ENCODE results near the gene SMS.
"Not testable (repeated sequence)": the region's sequence is repeated elsewhere in the genome, so short reads cannot be mapped to it uniquely, and the experiment has no call there.

Gene SMS

GRCh38 chrX:21952624-21953023, 12.1 kb downstream of the SMS start:
- DNase-seq: no peak

- DNase-seq: not testable (repeated sequence)
Measured at GRCh38 chrX:21953195-21953830, 12.8 kb downstream of the SMS start.

GRCh38 chrX:21955403-21956189, 15.1 kb downstream of the SMS start:
- DNase-seq: no peak

- DNase-seq: no peak
Measured at GRCh38 chrX:21956783-21957182, 16.3 kb downstream of the SMS start.

GRCh38 chrX:21958187-21958586, 17.7 kb downstream of the SMS start:
- DNase-seq: no peak

GRCh38 chrX:21958916-21959315, 18.4 kb downstream of the SMS start:
- no peak for DNase-seq

GRCh38 chrX:21959362-21960051, 19.0 kb downstream of the SMS start:
- DNase-seq: no peak

GRCh38 chrX:21960569-21961541, 20.3 kb downstream of the SMS start:
- no peak for DNase-seq

GRCh38 chrX:21962361-21962760, 21.9 kb downstream of the SMS start:
- DNase-seq: no peak

- DNase-seq: no peak
Measured at GRCh38 chrX:21963269-21963668, 22.8 kb downstream of the SMS start.

GRCh38 chrX:21963731-21964405, 23.4 kb downstream of the SMS start:
- no peak for DNase-seq

- DNase-seq: no peak
Measured at GRCh38 chrX:21966866-21967265, 26.4 kb downstream of the SMS start.

GRCh38 chrX:21968333-21968732, 27.8 kb downstream of the SMS start:
- no peak for DNase-seq

GRCh38 chrX:21970326-21970725, 29.8 kb downstream of the SMS start:
- no peak for DNase-seq

GRCh38 chrX:21972046-21972445, 31.5 kb downstream of the SMS start:
- no peak for DNase-seq

- DNase-seq: no peak
Measured at GRCh38 chrX:21972721-21973120, 32.2 kb downstream of the SMS start.

- no peak for DNase-seq
Measured at GRCh38 chrX:21973321-21974010, 33.0 kb downstream of the SMS start.

GRCh38 chrX:21974011-21974385, 33.5 kb downstream of the SMS start:
- no peak for DNase-seq

- DNase-seq: no peak
Measured at GRCh38 chrX:21975242-21975641, 34.7 kb downstream of the SMS start.

- no peak for DNase-seq
Measured at GRCh38 chrX:21975812-21976211, 35.3 kb downstream of the SMS start.

- no peak for DNase-seq
Measured at GRCh38 chrX:21978346-21978745, 37.8 kb downstream of the SMS start.

- DNase-seq: no peak
Measured at GRCh38 chrX:21982311-21982710, 41.8 kb downstream of the SMS start.
